Stimulated activated CD4-positive, alpha-beta T cell treated with anti-CD3 and anti-CD28 coated beads, Interleukin-12 subunit alpha, Interleukin-12 subunit beta, amount 100 ng/mL, for 4 hours (primary cell): ENCODE measurements around the gene IRX6.

Experiments used
- DNase-seq: peaks from one replicate; pipeline ENCODE4 v3.0.0-alpha.2; 2020

Gene IRX6

GRCh38 chr16:55367866-55368603 is 44.0 kb downstream of the IRX6 start:
- DNase-seq: no peak

GRCh38 chr16:55369151-55369550 is 45.1 kb downstream of the IRX6 start:
- DNase-seq: no peak

DNA sequence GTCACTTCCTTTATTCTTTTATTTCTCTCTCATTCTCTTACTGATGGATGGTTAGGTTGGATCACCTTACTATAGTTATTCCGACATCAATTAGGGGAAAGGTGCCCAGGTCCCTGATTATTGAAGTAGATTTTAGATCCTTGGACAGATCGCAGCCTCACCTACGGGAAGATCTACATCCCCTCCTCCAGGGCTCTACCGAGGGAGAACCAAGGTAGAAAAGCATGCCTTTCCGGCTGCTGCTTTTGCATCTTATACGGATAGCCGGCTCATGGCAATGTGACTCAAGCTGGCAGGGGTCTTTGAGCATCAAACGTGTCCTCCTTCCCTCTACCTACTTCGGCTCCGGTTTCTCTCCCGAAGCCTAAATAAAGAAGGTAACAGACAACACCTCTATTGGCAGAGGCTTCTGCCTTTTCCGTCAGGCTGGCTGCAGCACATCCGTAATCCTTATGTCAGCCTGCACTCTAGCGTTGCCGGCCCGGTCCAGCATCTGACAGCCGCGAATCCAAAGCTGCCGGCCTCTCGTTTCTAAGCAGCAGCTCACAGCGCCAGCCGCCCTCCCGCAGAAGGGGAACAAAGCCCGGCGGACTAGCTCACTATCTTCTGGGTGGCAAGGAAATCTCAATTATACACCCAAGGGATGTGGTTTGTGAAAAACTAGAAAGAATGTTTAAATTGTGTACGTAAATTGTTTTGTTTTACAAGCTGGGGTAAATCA is 46.9 kb downstream of the IRX6 start:
- no peak for DNase-seq

- no peak for DNase-seq
Measured at GRCh38 chr16:55372792-55373488, 48.9 kb downstream of the IRX6 start.

- no peak for DNase-seq
Measured at GRCh38 chr16:55373489-55373832, 49.5 kb downstream of the IRX6 start.

GRCh38 chr16:55376045-55376444 is 52.0 kb downstream of the IRX6 start:
- no peak for DNase-seq

DNA sequence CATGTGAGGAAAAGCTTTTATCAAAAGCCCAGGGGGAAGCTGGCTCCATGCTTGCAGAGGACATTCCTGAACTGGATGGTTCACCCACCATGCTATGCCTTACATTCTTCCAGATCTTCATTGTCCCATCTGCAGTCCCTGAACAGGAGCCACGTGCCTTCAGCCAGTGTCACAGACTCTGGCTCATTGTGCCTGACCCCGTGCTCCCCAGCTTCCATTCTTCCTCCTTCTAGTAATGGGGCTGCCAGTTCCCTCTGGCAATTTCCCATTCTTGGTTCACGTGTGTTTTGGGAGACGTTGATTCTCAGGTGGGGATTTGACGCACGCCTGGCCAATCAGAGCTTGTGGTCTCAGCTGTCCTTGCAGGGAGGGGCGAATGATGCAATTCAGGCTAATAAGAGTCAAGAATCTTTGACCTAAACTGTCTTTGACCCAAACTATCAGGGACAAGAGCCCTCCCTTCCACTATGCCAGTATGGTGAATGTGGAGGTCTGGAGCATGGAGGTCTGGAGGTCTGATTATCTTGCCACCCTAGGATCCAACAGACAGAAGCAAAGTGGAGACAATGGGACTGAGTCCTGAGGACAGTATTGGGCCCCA is 52.7 kb downstream of the IRX6 start:
- no peak for DNase-seq

DNA sequence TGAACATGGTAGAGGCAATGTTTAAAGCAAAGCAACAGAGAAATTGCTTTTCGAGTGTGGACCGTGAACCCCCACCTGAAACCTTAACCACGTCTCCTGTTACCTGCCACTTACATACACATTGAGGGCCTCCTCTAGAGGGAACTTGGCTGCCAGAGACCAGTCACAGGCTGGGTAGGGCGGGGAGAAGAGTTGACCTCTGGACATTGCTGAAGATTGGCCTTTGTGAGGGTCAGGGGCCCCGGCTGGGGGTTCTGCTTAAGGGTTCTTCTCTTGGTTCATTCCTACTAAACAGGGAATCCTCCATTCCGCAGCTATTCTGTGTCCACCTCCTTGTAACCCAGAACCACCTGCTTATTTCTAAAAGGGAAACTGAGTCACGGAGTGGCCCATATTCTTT is 53.8 kb downstream of the IRX6 start:
- no peak for DNase-seq

DNA sequence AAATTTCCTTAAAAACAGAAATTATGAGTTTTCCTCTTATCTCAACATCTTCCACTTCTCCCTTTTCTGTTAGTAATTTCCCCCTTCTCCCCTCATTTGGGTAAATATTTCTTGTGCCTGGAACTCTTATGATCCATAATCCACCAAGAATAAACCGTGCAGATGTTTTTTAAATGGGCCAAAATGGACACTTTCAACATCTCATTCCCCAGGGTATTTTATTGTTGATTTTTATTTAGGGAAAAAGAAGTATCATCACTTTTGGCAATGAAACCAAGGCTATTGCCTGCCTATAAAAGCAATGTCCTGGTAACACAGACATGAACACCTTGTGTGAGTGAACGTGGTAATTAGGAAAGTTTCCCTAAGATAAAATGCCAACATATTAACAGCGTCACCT is 54.6 kb downstream of the IRX6 start:
- DNase-seq: no peak

DNA sequence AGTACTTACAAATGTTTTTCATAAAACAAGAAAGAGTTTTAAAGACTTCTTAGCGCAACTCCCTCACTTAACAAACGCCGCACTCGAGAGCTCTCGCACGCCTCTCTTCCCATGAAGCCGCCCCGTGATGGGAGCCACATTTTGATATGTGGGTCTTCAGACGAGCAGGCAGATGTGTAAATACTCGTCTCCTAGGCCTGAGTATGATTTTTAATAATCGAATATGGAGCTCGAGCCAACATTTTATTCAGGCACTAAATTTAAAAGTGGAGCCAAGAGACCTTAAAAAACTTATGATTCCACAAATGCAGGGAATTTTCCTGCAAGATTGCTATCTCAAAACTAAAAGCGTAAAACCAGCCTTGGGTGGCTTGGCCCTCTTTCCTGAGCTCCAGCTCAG is 55.4 kb downstream of the IRX6 start:
- DNase-seq: no peak

DNA sequence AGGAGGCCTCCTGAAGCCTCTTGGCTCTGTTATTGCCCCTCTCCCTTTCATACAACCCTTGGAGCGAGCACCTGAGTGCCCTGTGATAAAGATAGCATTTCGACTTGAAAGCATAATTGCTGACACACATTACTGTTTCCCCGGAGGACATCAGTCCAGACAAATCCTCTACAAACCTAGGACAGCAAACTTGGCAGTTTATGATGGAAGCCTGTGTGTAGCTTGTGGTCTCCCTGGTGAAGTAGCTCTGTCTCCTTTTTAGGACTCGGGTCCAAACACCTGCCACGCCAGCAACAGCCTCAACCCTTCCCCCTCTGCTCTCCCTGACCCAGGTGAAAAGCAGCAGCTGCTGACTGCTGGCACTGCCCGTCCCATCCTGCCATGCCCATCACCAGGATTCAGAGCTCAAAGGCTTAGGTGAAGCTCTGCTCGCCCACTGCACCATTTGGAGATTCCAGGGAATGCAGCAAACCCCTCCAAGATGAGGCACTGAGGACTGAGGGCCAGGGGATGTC is 55.9 kb downstream of the IRX6 start:
- DNase-seq: no peak
